Stimulated activated naive CD8-positive, alpha-beta T cell treated with anti-CD3 and anti-CD28 coated beads, Interleukin-15, amount 100 ng/mL, for 72 hours (primary cell): Measurements from ENCODE around the gene WEE2.
"Not testable (repeated sequence)": the region's sequence is repeated elsewhere in the genome, so short reads cannot be mapped to it uniquely, and the experiment has no call there.

Experiments
- ATAC-seq: fragments of 150-1000 bp; cut with Tn5 transposase; 2 replicates; pipeline ENCODE4 v1.10.0; 2021; ENCODE audit warnings: mild to moderate bottlenecking, moderate library complexity
- DNase-seq, 2 donors: peaks; one replicate each; pipeline ENCODE4 v3.0.0; 2021 to 2022
- H3K27ac Mint-ChIP-seq, 2 donors: one replicate each; pipeline ENCODE4 v1.8.0; 2022; ENCODE audit warnings: mild to moderate bottlenecking in 2 of 2, mixed read lengths in 2 of 2, moderate library complexity in 2 of 2
- H3K27me3 Mint-ChIP-seq: one replicate; pipeline ENCODE4 v1.8.0; 2022; ENCODE audit warnings: mixed read lengths
- H3K4me1 Mint-ChIP-seq: one replicate; pipeline ENCODE4 v1.8.0; 2022; ENCODE audit warnings: mild to moderate bottlenecking, mixed read lengths
- H3K4me3 Mint-ChIP-seq, 2 donors: one replicate each; pipeline ENCODE4 v1.8.0; 2022; ENCODE audit warnings: mild to moderate bottlenecking in 2 of 2, mixed read lengths in 2 of 2, moderate library complexity in 1 of 2
- H3K9me3 Mint-ChIP-seq, 2 donors: one replicate each; pipeline ENCODE4 v1.8.0; 2022; ENCODE audit warnings: mixed read lengths in 2 of 2

The WEE2 gene

DNA sequence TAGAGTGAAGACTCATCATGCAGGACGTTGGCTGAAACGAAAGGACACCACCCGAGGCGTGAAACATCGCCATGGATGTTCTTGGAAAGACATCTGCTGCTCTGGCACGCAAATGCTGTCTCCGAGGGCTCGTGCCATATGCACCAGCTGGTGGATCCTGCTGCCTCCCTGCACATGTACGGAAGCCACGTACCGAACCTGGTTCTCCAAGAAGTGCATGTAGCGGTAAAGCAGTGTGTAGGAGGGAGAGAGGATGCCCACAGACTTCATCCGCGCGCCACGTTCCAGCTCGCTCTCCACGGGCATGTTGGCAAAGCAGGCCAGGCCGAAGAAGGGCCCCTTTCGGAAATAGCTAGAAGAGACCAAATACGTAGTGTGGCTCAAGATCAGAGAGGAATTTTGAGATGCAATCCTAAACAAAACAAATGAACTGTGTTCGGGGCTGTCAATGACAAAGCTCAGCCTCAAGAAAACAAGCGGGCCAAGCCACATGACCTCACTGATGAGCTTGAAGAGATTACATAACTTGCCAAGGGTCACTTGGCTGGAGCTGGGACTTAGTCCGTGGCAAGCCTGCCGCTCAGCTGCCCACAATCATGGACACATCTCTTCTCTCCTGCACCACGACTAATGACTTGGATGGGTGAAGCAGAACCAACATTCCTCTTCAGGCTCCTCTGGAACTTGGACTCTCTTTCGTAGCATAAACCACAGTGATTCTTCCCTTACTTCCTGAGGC, 22.7 kb upstream of the WEE2 start:
- DNase-seq: no peak
- H3K9me3 Mint-ChIP-seq: no peaks in the 10 kb centered on the region
- H3K27ac Mint-ChIP-seq: no peak overlapping the region
- no peak overlapping the region for H3K4me3 Mint-ChIP-seq
- no peaks in the 10 kb centered on the region for H3K27me3 Mint-ChIP-seq
- H3K4me1 Mint-ChIP-seq: peaks cover 35% of the 10 kb centered on the region
- no peak for ATAC-seq

GRCh38 chr7:141686074-141686473, 22.1 kb upstream of the WEE2 start:
- peak overlapping the region in 1 of 2 donors; percentile 28 for H3K27ac Mint-ChIP-seq
- peak; percentile 83 for ATAC-seq
- no peak overlapping the region for H3K4me3 Mint-ChIP-seq
- no peaks in the 10 kb centered on the region for H3K9me3 Mint-ChIP-seq
- DNase-seq: no peak
- H3K4me1 Mint-ChIP-seq: peaks cover 29% of the 10 kb centered on the region
- H3K27me3 Mint-ChIP-seq: no peaks in the 10 kb centered on the region

GRCh38 chr7:141686670-141687069, 21.5 kb upstream of the WEE2 start:
- no peak overlapping the region for H3K4me3 Mint-ChIP-seq
- no peak overlapping the region for H3K27ac Mint-ChIP-seq
- no peaks in the 10 kb centered on the region for H3K9me3 Mint-ChIP-seq
- ATAC-seq (no peak), DNase-seq (no peak)
- peaks cover 29% of the 10 kb centered on the region for H3K4me1 Mint-ChIP-seq
- H3K27me3 Mint-ChIP-seq: no peaks in the 10 kb centered on the region

GRCh38 chr7:141688043-141688442, 20.1 kb upstream of the WEE2 start:
- DNase-seq (no peak), ATAC-seq (no peak)
- Mint-ChIP-seq H3K27ac (no peak overlapping the region), H3K4me1 (peaks cover 32% of the 10 kb centered on the region), H3K4me3 (no peak overlapping the region), H3K9me3 (no peaks in the 10 kb centered on the region), H3K27me3 (no peaks in the 10 kb centered on the region)

DNA sequence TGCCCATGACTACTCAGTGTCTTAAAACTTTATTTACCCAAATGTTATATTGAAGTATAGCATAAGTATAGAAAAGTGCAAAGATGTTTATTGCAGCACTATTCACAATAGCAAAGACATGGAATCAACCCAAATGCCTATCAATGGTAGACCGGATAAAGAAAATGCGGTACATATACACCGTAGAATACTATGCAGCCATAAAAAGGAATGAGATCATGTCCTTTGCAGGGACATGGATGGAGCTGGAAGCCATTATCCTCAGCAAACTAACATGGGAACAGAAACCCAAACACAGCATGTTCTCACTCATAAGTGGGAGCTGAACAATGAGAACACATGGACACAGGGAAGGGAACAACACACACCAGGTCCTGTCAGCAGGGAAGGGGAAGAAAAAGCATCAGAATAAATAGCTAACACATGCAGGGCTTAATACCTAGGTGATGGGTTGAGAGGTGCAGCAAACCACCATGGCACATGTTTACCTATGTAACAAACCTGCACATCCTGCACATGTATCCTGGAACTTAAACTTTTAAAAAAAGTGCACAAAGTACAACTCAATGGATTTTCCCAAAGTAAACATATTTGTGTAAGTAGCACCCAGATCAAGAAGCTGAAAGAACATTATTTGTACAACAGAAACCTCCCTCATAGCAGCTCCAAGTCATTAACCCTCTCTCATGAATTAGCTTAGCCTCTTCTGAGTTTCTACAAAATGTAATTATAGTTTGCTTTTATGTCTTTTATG, 18.9 kb upstream of the WEE2 start:
- H3K27ac Mint-ChIP-seq, H3K4me3 Mint-ChIP-seq, H3K27me3 Mint-ChIP-seq, H3K9me3 Mint-ChIP-seq, ATAC-seq, DNase-seq: not testable (repeated sequence)
- peaks cover 36% of the 10 kb centered on the region for H3K4me1 Mint-ChIP-seq

GRCh38 chr7:141691540-141691939, 16.6 kb upstream of the WEE2 start:
- Mint-ChIP-seq H3K4me1 (peaks cover 49% of the 10 kb centered on the region), H3K4me3 (no peak overlapping the region), H3K27me3 (no peaks in the 10 kb centered on the region), H3K9me3 (no peaks in the 10 kb centered on the region), H3K27ac (no peak overlapping the region)
- no peak for ATAC-seq
- no peak for DNase-seq

DNA sequence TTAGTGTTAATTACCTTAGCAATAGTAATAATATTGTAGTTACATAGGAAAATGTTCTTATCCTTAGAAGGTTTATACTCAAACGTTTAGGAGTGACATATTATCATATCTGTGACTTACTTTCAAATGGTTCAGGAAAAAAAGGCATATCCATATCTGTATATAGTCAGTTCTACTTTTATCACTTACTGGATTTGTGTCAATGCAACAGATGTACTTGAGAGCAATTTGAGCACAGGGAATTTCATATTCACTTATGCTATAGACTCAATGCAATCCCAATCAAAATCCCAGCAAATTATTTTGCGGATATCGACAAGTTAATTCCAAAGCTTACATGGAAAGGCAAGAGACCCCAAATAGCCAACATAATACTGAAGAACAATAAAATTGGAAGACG, 16.2 kb upstream of the WEE2 start:
- no peaks in the 10 kb centered on the region for H3K9me3 Mint-ChIP-seq
- no peaks in the 10 kb centered on the region for H3K27me3 Mint-ChIP-seq
- ATAC-seq (no peak), DNase-seq (no peak)
- H3K4me3 Mint-ChIP-seq: no peak overlapping the region
- H3K4me1 Mint-ChIP-seq: peaks cover 49% of the 10 kb centered on the region
- H3K27ac Mint-ChIP-seq: peak overlapping the region in 1 of 2 donors; percentile 27

DNA sequence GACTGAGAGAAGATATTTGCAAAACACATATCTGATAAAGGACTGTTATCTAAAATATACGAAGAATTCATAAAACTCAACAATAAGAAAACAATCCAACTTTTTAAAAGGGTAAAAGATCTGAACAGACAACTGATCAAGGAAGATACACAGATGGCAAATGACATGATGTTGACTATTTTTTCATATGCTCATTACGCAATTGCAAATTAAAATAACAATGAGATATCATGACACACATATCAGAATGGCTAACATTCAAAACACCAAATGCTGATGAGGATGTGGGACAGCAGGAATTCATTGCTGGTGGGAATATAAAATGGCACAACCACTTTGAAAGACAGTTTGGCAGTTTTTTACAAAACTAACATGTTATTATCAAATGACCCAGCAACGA, 15.1 kb upstream of the WEE2 start:
- Mint-ChIP-seq H3K4me3 (no peak overlapping the region), H3K9me3 (no peaks in the 10 kb centered on the region), H3K27ac (no peak overlapping the region), H3K4me1 (peaks cover 55% of the 10 kb centered on the region), H3K27me3 (no peaks in the 10 kb centered on the region)
- DNase-seq: no peak
- ATAC-seq: no peak

DNA sequence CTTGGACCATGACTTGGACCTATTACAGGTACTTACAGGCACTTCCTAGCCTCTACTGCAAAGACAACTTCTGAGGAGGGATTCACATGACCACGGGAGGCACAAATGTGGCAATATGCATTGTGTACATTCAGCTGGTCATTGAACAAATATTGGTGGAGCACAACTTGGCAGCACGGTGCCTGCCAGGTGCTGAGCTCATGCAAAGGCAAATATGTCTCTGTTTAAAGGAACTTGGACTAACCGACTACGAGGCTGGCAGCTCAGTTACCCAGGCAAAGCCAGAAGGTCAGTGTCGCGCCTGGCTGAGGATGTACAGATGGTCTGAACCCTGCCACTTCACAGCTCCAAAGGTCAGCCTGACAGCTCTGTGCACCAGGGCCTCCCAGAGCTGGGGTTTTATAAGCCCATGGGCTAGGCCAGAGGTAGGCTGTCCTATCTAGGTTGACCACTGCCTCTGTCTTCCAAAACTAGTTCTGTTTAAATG, 12.3 kb upstream of the WEE2 start:
- DNase-seq (no peak), ATAC-seq (no peak)
- Mint-ChIP-seq H3K27ac (no peak overlapping the region), H3K9me3 (no peaks in the 10 kb centered on the region), H3K4me1 (peaks cover 72% of the 10 kb centered on the region), H3K4me3 (no peak overlapping the region), H3K27me3 (no peaks in the 10 kb centered on the region)

GRCh38 chr7:141696348-141696747, 11.8 kb upstream of the WEE2 start:
- ATAC-seq (no peak), DNase-seq (no peak)
- no peaks in the 10 kb centered on the region for H3K9me3 Mint-ChIP-seq
- H3K27ac Mint-ChIP-seq: no peak overlapping the region
- H3K27me3 Mint-ChIP-seq: no peaks in the 10 kb centered on the region
- peaks cover 74% of the 10 kb centered on the region for H3K4me1 Mint-ChIP-seq
- H3K4me3 Mint-ChIP-seq: no peak overlapping the region

GRCh38 chr7:141697211-141697871, 10.8 kb upstream of the WEE2 start:
- DNase-seq: no peak
- ATAC-seq: no peak
- Mint-ChIP-seq H3K4me1 (peaks cover 75% of the 10 kb centered on the region), H3K9me3 (no peaks in the 10 kb centered on the region), H3K4me3 (peak overlapping the region in 1 of 2 donors; percentile 37), H3K27ac (no peak overlapping the region), H3K27me3 (no peaks in the 10 kb centered on the region)

DNA sequence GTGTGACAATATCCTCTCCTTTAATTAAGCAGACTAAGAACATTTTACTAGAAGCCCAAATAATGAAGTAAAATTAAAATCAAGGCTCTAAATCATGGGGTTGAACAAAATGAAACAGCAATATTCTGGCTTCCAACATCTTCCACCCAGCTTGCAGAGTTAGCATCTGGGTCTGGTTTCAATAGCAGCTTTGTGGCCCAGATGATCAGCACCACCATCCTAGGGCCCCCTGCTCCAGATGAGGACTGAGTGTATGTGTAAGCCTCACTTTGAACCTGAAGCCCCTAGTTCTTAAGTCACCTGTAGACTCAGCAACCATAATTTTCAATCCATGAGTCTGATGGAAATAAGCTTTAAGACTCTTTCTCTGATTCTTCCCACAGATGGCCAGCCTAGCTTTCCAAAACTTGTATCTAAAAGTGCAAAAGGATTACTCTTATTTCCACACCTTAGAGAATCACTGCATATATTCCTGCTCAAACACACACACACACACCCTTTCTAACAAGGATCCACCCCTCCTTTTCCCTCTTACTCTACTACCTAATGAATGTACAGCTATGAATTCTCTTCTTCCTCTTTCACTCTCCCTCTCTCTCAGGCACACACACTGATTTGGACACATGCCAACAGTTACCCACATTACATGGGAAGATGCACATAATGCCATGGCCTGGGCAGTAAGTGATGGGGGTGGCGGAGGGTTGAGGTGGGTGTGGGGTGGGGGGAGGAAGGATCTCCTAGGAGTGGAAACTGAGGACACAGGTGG, 9.7 kb upstream of the WEE2 start:
- H3K27ac Mint-ChIP-seq: peak overlapping the region in 1 of 2 donors; percentile 51
- H3K9me3 Mint-ChIP-seq: no peaks in the 10 kb centered on the region
- DNase-seq: no peak
- peak overlapping the region; percentile 11 to 34 for H3K4me3 Mint-ChIP-seq
- ATAC-seq: no peak
- H3K27me3 Mint-ChIP-seq: peaks cover 5% of the 10 kb centered on the region
- H3K4me1 Mint-ChIP-seq: peaks cover 73% of the 10 kb centered on the region

- H3K4me3 Mint-ChIP-seq: peak overlapping the region; percentile 73 to 80
- no peak for DNase-seq
- peaks cover 68% of the 10 kb centered on the region for H3K4me1 Mint-ChIP-seq
- H3K9me3 Mint-ChIP-seq: no peaks in the 10 kb centered on the region
- peaks cover 9% of the 10 kb centered on the region for H3K27me3 Mint-ChIP-seq
- H3K27ac Mint-ChIP-seq: no peak overlapping the region
- no peak for ATAC-seq
Observed at GRCh38 chr7:141699860-141700259, 8.3 kb upstream of the WEE2 start.

DNA sequence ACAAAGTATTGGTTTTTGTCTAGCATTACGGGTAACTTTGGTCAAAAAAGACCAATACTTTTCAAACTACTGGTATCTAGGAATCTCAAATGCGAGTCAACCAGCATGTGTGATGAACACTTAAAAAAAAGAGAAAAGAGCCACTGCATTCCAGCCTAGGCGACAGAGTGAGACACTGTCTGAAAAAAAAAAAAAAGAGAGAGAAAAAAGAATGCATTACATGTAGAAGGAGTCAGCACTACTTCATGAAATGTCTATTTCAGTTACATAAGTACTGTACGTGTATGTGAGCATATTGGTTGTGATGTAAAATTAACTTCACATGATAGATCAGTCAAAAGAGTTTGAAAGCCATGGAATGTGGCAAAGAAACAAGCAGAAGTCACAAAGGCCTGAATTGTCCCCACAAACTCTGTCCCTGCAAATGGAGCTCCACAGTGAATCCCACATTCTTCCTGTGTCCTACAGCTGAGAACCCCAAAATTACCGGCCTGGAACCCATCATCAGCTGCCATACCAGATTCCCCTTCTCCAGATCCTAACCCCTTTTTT, 7.8 kb upstream of the WEE2 start:
- DNase-seq: no peak
- peak overlapping the region; percentile 73 to 80 for H3K4me3 Mint-ChIP-seq
- peaks cover 9% of the 10 kb centered on the region for H3K27me3 Mint-ChIP-seq
- H3K4me1 Mint-ChIP-seq: peaks cover 63% of the 10 kb centered on the region
- no peaks in the 10 kb centered on the region for H3K9me3 Mint-ChIP-seq
- ATAC-seq: no peak
- peak overlapping the region; percentile 1 to 52 for H3K27ac Mint-ChIP-seq

DNA sequence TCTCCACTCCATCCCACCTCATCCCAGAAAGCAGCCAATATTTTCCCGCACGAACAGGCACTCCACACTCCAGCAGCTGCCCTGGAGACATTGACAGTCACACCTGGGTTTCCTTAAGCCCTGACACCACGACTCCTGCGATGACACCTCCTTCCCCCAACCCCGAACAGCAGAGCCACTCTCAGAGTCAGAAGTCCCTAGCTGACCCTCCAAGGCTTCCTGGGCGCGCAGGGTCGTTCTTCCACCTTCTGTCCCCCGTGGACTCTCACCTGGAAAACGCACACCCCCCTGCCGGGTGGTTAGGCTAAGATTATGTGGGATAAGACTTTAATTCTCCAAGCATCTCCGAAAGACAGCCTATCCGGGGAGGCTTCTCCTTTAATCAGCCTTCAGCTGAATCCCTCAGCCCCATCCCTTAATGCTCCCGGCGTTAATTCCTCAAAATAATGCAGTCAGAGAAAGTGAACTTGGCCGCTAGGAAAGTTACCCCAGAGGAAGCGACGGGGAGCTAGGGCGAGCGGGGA, 7.2 kb upstream of the WEE2 start:
- Mint-ChIP-seq H3K4me3 (peak overlapping the region; percentile 73 to 80), H3K27ac (peak overlapping the region; percentile 1 to 9), H3K27me3 (peaks cover 9% of the 10 kb centered on the region), H3K4me1 (peaks cover 57% of the 10 kb centered on the region), H3K9me3 (no peaks in the 10 kb centered on the region)
- DNase-seq (no peak), ATAC-seq (no peak)
